ENCODE measurements around the gene C5orf46.

C5orf46 gene

GRCh38 chr5:147857302-147858129 lies 48.8 kb downstream of the C5orf46 start:
- peak in 1 of 2 experiments; percentile 35 for DNase-seq (ENCODE audit: low read depth in 2 of 2)

GRCh38 chr5:147856801-147857200 lies 49.5 kb downstream of the C5orf46 start:
- DNase-seq (ENCODE audit: low read depth in 2 of 2), result no peak

GRCh38 chr5:147855774-147856069 lies 50.6 kb downstream of the C5orf46 start:
- no peak for DNase-seq (ENCODE audit: low read depth in 2 of 2)

GRCh38 chr5:147854894-147855773 lies 51.2 kb downstream of the C5orf46 start:
- no peak for DNase-seq (ENCODE audit: low read depth in 2 of 2)

- DNase-seq (ENCODE audit: low read depth in 2 of 2), result no peak
Measured at GRCh38 chr5:147854331-147854730, 52.0 kb downstream of the C5orf46 start.

- DNase-seq (ENCODE audit: low read depth in 2 of 2), result no peak
Measured at GRCh38 chr5:147853372-147853987, 52.9 kb downstream of the C5orf46 start.

GRCh38 chr5:147852365-147852764 lies 54.0 kb downstream of the C5orf46 start:
- no peak for DNase-seq (ENCODE audit: low read depth in 2 of 2)

GRCh38 chr5:147851578-147851977 lies 54.8 kb downstream of the C5orf46 start:
- DNase-seq (ENCODE audit: low read depth in 2 of 2), result no peak

- DNase-seq (ENCODE audit: low read depth in 2 of 2), result no peak
Measured at GRCh38 chr5:147849226-147849625, 57.1 kb downstream of the C5orf46 start.

- no peak for DNase-seq (ENCODE audit: low read depth in 2 of 2)
Measured at GRCh38 chr5:147845618-147846017, 60.7 kb downstream of the C5orf46 start.

GRCh38 chr5:147844846-147845245 lies 61.5 kb downstream of the C5orf46 start:
- no peak for DNase-seq (ENCODE audit: low read depth in 2 of 2)

- no peak for DNase-seq (ENCODE audit: low read depth in 2 of 2)
Measured at GRCh38 chr5:147842869-147843268, 63.5 kb downstream of the C5orf46 start.

Measured in stimulated activated CD4-positive, alpha-beta T cell treated with anti-CD3 and anti-CD28 coated beads, Interleukin-12 subunit alpha, Interleukin-12 subunit beta, amount 100 ng/mL, for 24 hours (primary cell).